Cardiac muscle cell (in vitro differentiated cells and primary cell): ENCODE data around the gene RFTN1. TPM values are rescaled to one million over a fixed set of nuclear protein-coding genes. Genes with fewer than 3 reads are reported as not detected.

Source experiments
- DNase-seq, 2 donors: peaks; one replicate each; pipeline versions ENCODE4 v3.0.0 to v3.0.0-alpha.2; 2010 to 2017; ENCODE audit warnings: low read depth in 1 of 2, low spot score in 1 of 2
- H3K27ac ChIP-seq: fragments of 200-600 bp; sonication (generic); 2 replicates; pipeline ENCODE4 v1.5.1; 2016
- H3K27me3 ChIP-seq: fragments of 200-600 bp; sonication (generic); 2 replicates; pipeline ENCODE4 v1.6.0; 2016; ENCODE audit warnings: control low read depth
- H3K36me3 ChIP-seq: fragments of 200-600 bp; sonication (generic); 2 replicates; pipeline ENCODE4 v1.5.1; 2016; ENCODE audit warnings: control low read depth
- H3K4me1 ChIP-seq: fragments of 200-600 bp; sonication (generic); 2 replicates; pipeline ENCODE4 v1.8.1; 2017; ENCODE audit warnings: low read depth, mild to moderate bottlenecking, mixed run types
- H3K4me3 ChIP-seq: fragments of 200-600 bp; sonication (generic); 2 replicates; pipeline ENCODE4 v1.5.1; 2016; ENCODE audit warnings: mild to moderate bottlenecking
- H3K9me3 ChIP-seq: fragments of 200-600 bp; sonication (generic); 2 replicates; pipeline ENCODE4 v1.5.1; 2017; ENCODE audit warnings: low read depth, mild to moderate bottlenecking, control low read depth
- CTCF ChIP-seq: IDR thresholded peaks from 2 replicates; pipeline ENCODE4 v1.5.1; 2012; ENCODE audit warnings: low read depth, mild to moderate bottlenecking, low read length
- polyA plus RNA-seq: library from polyadenylated mRNA; unstranded; fragments of >200 nt; fragmentation: Nextera tagmentation; extraction: Ambion mirVana; gene quantifications from 2 replicates; pipeline ENCODE4 v1.2.1, GENCODE V29; 2016
- total RNA-seq: library from RNA; depleted of rRNA; stranded (reverse); fragments of >200 nt; gene quantifications from 2 replicates; pipeline ENCODE4 v1.2.3, GENCODE V29; 2016

The RFTN1 gene
- total and polyA plus RNA-seq, 2 experiments from 2014 or later: 30.6 to 42.4 TPM

DNA sequence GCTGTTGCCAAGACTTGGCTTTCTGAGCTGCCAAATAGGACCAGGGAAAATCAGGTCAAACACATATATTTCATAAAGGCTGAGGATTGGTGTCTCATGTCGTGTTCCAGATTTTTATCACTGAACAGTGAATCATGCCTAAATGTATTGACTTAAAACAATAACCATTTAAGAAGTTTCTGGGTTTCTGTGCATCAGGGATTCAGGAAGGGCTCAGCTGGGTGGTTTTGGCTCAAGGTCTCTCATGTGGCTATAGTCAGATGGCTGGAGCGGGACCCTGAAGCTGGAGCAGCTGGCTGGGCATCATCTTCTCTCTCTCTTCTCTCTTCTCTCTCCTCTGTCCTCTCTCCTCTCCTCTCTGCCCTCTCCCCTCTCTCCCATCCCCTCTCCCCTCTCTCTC is 10.7 kb upstream of the RFTN1 start:
- no peaks in the 10 kb centered on the region for H3K36me3 ChIP-seq
- no peak overlapping the region for H3K27ac ChIP-seq
- H3K4me3 ChIP-seq: no peak overlapping the region
- no peaks in the 10 kb centered on the region for H3K9me3 ChIP-seq
- H3K4me1 ChIP-seq: peaks cover 7% of the 10 kb centered on the region
- no peak for DNase-seq
- no peak for TF ChIP-seq CTCF
- no peaks in the 10 kb centered on the region for H3K27me3 ChIP-seq

- DNase-seq: no peak
- H3K4me3 ChIP-seq: no peak overlapping the region
These were observed 10.3 kb upstream of the RFTN1 start for GRCh38 chr3:16523778-16524177.

DNA sequence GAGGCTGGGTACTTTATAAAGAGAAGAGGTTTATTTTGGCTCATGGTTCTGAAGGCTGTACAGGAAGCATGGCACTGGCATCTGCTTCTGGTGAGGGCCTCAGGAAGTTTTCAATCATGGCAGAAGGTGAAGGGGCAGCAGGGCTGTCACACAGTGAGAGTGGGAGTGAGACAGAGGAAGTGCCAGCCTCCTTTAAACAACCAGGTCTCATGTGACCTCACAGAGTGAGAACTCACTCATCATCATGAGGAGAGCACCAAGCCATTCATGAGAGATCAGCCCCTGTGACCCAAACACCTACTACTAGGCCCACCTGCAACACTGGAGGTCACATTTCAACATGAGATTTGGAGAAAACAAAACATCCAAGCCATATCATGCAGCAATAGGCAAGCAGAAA is 9.3 kb upstream of the RFTN1 start:
- Histone ChIP-seq H3K4me3 (no peak overlapping the region), H3K36me3 (no peaks in the 10 kb centered on the region), H3K4me1 (peaks cover 7% of the 10 kb centered on the region), H3K27me3 (no peaks in the 10 kb centered on the region), H3K27ac (no peak overlapping the region), H3K9me3 (no peaks in the 10 kb centered on the region)
- no peak for TF ChIP-seq CTCF
- no peak for DNase-seq

More at GRCh38 chr3:16523778-16524177, 10.3 kb upstream of the RFTN1 start:
- no peak overlapping the region for H3K27ac ChIP-seq
- no peaks in the 10 kb centered on the region for H3K27me3 ChIP-seq
- H3K36me3 ChIP-seq: no peaks in the 10 kb centered on the region
- H3K9me3 ChIP-seq: no peaks in the 10 kb centered on the region
- peaks cover 7% of the 10 kb centered on the region for H3K4me1 ChIP-seq
- TF ChIP-seq CTCF: no peak

GRCh38 chr3:16520970-16521881 is 7.7 kb upstream of the RFTN1 start:
- no peaks in the 10 kb centered on the region for H3K9me3 ChIP-seq
- H3K4me1 ChIP-seq: peaks cover 7% of the 10 kb centered on the region
- no peak overlapping the region for H3K27ac ChIP-seq
- no peak overlapping the region for H3K4me3 ChIP-seq
- TF ChIP-seq CTCF: no peak
- H3K36me3 ChIP-seq: no peaks in the 10 kb centered on the region
- H3K27me3 ChIP-seq: no peaks in the 10 kb centered on the region
- DNase-seq: peak in 1 of 2 donors; percentile 4

DNA sequence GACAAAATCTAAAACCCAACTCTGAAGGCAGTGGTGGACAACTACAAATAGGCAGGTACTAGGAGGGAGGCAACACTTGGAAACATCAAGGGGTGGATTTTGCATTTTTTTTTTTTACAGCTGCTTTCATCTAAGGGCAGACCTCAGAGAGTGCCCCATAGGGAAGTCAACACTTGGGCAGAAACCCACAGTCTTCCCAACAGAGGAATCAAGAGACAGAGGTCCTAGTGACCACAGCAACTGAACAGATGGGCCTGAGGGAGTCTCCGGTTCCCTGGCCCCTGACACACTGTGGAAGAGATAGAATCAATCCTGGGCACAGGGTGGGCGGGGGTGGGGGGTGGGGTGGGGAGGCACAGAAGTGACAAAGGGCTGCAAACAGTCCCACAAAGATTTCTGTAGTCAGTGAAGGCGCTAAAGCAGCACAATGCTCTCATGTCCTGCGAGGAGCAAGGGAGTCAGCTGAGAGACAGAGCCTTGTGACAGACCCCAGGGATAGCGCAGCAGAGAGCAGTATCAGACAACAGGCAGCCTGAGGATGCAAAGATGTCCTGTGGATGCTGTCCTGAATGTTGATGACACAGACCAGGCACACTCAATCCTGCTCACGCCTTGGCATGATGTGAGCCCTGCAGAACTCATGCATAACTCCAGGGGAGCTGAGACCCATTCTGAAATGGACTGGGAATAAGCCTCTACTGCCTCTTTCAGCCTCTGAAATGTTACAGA is 6.9 kb upstream of the RFTN1 start:
- Histone ChIP-seq H3K36me3 (no peaks in the 10 kb centered on the region), H3K4me1 (peaks cover 7% of the 10 kb centered on the region), H3K4me3 (no peak overlapping the region), H3K9me3 (no peaks in the 10 kb centered on the region), H3K27me3 (no peaks in the 10 kb centered on the region), H3K27ac (no peak overlapping the region)
- DNase-seq: peak in 1 of 2 donors; percentile 13
- no peak for TF ChIP-seq CTCF
